Adipocyte (in vitro differentiated cells): ENCODE measurements around the gene SHLD2.
"Not testable (repeated sequence)": the region's sequence is repeated elsewhere in the genome, so short reads cannot be mapped to it uniquely, and the experiment has no call there.

ENCODE experiments used
- DNase-seq: peaks from one replicate; pipeline ENCODE4 v3.0.0-alpha.2; 2015; ENCODE audit warnings: low read depth
- H3K27me3 ChIP-seq: replicated peaks from 2 replicates; pipeline ENCODE4 v1.7.0; 2013; ENCODE audit warnings: mild to moderate bottlenecking, low read length, moderate library complexity; ENCODE audit not compliant: control insufficient read depth, insufficient read depth
- H3K36me3 ChIP-seq: 2 replicates; pipeline ENCODE4 v1.7.0; 2013; ENCODE audit warnings: low read length, mild to moderate bottlenecking, moderate library complexity; ENCODE audit not compliant: control insufficient read depth, insufficient read depth, severe bottlenecking
- H3K4me1 ChIP-seq: 2 replicates; pipeline ENCODE4 v1.7.0; 2013; ENCODE audit warnings: mild to moderate bottlenecking, low read length, moderate library complexity; ENCODE audit not compliant: control insufficient read depth, insufficient read depth
- H3K4me3 ChIP-seq: 2 replicates; pipeline ENCODE4 v1.7.0; 2013; ENCODE audit warnings: mild to moderate bottlenecking, low read length, moderate library complexity
- H3K9ac ChIP-seq: 2 replicates; pipeline ENCODE4 v1.7.0; 2013; ENCODE audit warnings: mild to moderate bottlenecking, low read length, moderate library complexity
- H3K9me3 ChIP-seq: 2 replicates; pipeline ENCODE4 v1.7.0; 2013; ENCODE audit warnings: mild to moderate bottlenecking, low read length, moderate library complexity; ENCODE audit not compliant: control insufficient read depth

SHLD2 gene

GRCh38 chr10:87089746-87090145, 5.3 kb upstream of the SHLD2 start:
- Histone ChIP-seq H3K9ac (no peak overlapping the region), H3K27me3 (no peaks in the 10 kb centered on the region), H3K9me3 (no peaks in the 10 kb centered on the region), H3K36me3 (peaks cover 5% of the 10 kb centered on the region), H3K4me3 (no peak overlapping the region), H3K4me1 (peaks cover 36% of the 10 kb centered on the region)
- DNase-seq = no peak

GRCh38 chr10:87090779-87091178, 4.2 kb upstream of the SHLD2 start:
- DNase-seq = no peak
- Histone ChIP-seq H3K9me3 (no peaks in the 10 kb centered on the region), H3K4me3 (no peak overlapping the region)

GRCh38 chr10:87092376-87092860, 2.6 kb upstream of the SHLD2 start:
- Histone ChIP-seq H3K36me3 (peaks cover 5% of the 10 kb centered on the region), H3K9me3 (no peaks in the 10 kb centered on the region), H3K27me3 (no peaks in the 10 kb centered on the region), H3K9ac (peak overlapping the region; percentile 94), H3K4me1 (peaks cover 38% of the 10 kb centered on the region), H3K4me3 (peak overlapping the region; percentile 97)
- peak; percentile 64 for DNase-seq

More at GRCh38 chr10:87090779-87091178, 4.2 kb upstream of the SHLD2 start:
- peaks cover 5% of the 10 kb centered on the region for H3K36me3 ChIP-seq
- H3K27me3 ChIP-seq = no peaks in the 10 kb centered on the region
- no peak overlapping the region for H3K9ac ChIP-seq
- peaks cover 32% of the 10 kb centered on the region for H3K4me1 ChIP-seq

- Histone ChIP-seq H3K4me3 (peak overlapping the region; percentile 97), H3K36me3 (peaks cover 5% of the 10 kb centered on the region), H3K27me3 (no peaks in the 10 kb centered on the region), H3K9me3 (no peaks in the 10 kb centered on the region), H3K9ac (peak overlapping the region; percentile 94), H3K4me1 (peaks cover 38% of the 10 kb centered on the region)
- DNase-seq = peak; percentile 69
These were observed 2.0 kb upstream of the SHLD2 start for GRCh38 chr10:87092861-87093631.

- Histone ChIP-seq H3K4me1 (peaks cover 38% of the 10 kb centered on the region), H3K36me3 (peaks cover 5% of the 10 kb centered on the region), H3K9me3 (no peaks in the 10 kb centered on the region), H3K9ac (peak overlapping the region; percentile 94), H3K27me3 (no peaks in the 10 kb centered on the region), H3K4me3 (peak overlapping the region; percentile 97)
- DNase-seq = peak; percentile 68
These were observed 1.2 kb upstream of the SHLD2 start for GRCh38 chr10:87093632-87094372.

DNA sequence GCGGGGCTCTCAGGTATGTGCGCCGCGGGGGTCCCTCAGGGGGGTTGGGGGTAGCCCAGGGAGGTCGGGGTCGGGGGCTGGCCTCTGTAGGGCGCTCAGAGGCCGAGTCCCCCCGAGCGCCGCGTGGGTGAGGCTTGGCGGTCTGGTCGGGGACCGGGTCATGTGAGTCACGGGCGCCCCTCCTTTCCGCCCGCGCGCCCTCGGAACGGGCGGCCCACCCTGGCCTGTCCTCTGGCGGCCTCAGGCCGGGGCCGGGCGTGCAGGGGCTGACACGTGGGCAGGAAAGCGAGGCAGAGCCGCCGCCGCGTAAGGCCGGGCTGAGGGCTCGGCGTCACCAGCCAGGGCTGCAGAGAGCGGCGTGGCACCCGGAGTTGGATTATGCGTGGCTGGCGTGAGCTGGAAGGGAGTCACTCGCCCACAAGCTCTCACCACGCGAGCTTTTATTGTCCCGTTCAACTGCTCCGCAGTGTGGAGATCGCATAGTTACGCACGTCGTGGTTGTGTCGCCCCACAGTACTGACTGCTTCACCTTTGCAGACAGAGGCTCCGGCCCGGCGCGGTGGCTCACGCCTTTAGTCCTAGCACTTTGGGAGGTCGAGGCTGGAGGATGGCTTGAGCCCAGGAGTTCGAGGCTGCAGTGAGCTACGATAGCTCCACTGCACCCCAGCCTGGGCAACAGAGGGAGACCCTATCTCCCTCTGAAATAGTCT, 385 bp downstream of the SHLD2 start:
- Histone ChIP-seq H3K36me3 (peaks cover 8% of the 10 kb centered on the region), H3K9me3 (no peaks in the 10 kb centered on the region), H3K9ac (peak overlapping the region; percentile 98), H3K4me3 (peak overlapping the region; percentile 94), H3K27me3 (no peaks in the 10 kb centered on the region), H3K4me1 (peaks cover 26% of the 10 kb centered on the region)
- DNase-seq = peak; percentile 94

GRCh38 chr10:87101996-87102395, 7.0 kb downstream of the SHLD2 start:
- Histone ChIP-seq H3K36me3 (peaks cover 49% of the 10 kb centered on the region), H3K27me3 (no peaks in the 10 kb centered on the region), H3K9ac (no peak overlapping the region), H3K4me1 (no peaks in the 10 kb centered on the region), H3K4me3 (no peak overlapping the region), H3K9me3 (no peaks in the 10 kb centered on the region)
- DNase-seq = no peak

- H3K36me3 ChIP-seq = peaks cover 69% of the 10 kb centered on the region
- H3K9ac ChIP-seq, DNase-seq: not testable (repeated sequence)
These were observed 9.7 kb downstream of the SHLD2 start for GRCh38 chr10:87104727-87105126.

DNA sequence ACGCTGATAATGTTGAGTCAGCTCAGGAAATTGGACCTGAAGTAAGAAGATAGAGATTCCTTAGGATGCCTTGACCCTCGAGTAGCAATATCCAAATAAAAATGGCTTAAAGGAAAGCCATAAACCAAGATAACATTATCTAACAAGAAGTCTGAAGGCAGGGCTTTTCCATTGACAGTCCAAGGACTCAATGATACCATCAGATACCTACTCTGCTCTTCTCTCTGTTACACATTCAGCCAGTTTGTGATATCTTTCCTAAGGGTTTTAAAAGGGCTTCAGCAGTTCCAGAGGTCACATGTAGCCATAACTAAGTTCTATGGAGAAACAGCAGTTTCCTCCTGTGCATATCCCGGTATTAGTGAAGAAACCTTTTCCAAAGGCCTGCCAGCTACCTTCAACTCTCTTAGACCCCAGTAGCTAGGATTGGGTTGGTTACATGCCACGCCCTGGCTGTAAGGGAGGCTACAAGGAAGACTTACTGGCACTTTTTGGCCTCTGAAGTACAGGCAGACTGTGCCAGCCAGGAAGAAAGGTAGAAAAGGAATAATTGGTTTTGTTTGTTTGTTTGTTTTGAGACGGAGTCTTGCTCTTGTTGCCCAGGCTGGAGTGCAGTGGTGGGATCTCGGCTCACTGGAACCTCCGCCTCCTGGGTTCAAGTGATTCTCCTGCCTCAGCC, 10.6 kb downstream of the SHLD2 start:
- Histone ChIP-seq H3K9ac (no peak overlapping the region), H3K9me3 (no peaks in the 10 kb centered on the region), H3K27me3 (no peaks in the 10 kb centered on the region), H3K36me3 (peaks cover 71% of the 10 kb centered on the region), H3K4me3 (no peak overlapping the region), H3K4me1 (no peaks in the 10 kb centered on the region)
- DNase-seq = no peak

More at GRCh38 chr10:87104727-87105126, 9.7 kb downstream of the SHLD2 start:
- H3K4me3 ChIP-seq, H3K9me3 ChIP-seq, H3K4me1 ChIP-seq, H3K27me3 ChIP-seq: not testable (repeated sequence)

DNA sequence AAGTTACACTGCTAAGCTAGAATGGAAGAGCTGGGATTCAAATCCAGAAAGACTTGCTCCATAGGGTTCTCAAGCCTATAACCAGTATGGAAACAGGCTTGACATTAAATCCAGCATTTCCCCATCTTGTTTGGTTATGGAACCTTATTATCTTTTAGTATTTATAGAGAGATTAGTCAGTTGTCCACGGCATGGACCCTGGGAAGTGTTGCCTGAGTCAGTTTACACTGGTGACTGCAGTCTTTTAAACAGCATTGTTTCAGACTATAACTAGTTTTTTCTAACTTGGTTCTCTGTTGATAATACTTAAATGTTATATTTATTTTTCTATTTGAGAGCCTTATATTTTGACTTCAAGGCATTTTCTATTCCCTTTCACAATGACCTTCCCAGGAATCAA, 23.1 kb downstream of the SHLD2 start:
- H3K4me1 ChIP-seq, H3K9ac ChIP-seq, DNase-seq, H3K27me3 ChIP-seq, H3K36me3 ChIP-seq, H3K9me3 ChIP-seq, H3K4me3 ChIP-seq: not testable (repeated sequence)
